Osteoblast (primary cell): ENCODE results near the gene SH3GLB2. TPM values are rescaled to one million over a fixed set of nuclear protein-coding genes. Genes with fewer than 3 reads are reported as not detected.

Experiments used
- DNase-seq: peaks from one replicate; pipeline ENCODE4 v3.0.0; 2011; ENCODE audit warnings: low spot score, mixed read lengths; ENCODE audit not compliant: insufficient read length; ENCODE audit errors: missing footprints
- H2AFZ ChIP-seq: 2 replicates; pipeline ENCODE4 v1.6.0; 2011; ENCODE audit warnings: mild to moderate bottlenecking, low read length
- H3K27ac ChIP-seq: 2 replicates; pipeline ENCODE4 v1.5.1; 2011; ENCODE audit warnings: mild to moderate bottlenecking, low read depth, low read length, moderate library complexity
- H3K27me3 ChIP-seq: 2 replicates; pipeline ENCODE4 v1.6.0; 2012; ENCODE audit warnings: mild to moderate bottlenecking, control low read depth, inconsistent platforms, low read length, moderate library complexity; ENCODE audit not compliant: insufficient read depth
- H3K36me3 ChIP-seq: 2 replicates; pipeline ENCODE4 v1.5.1; 2011; ENCODE audit warnings: mild to moderate bottlenecking, low read length, control low read depth, moderate library complexity; ENCODE audit not compliant: insufficient read depth
- H3K4me1 ChIP-seq: 2 replicates; pipeline ENCODE4 v1.5.1; 2011; ENCODE audit warnings: mild to moderate bottlenecking, low read length, control low read depth, moderate library complexity; ENCODE audit not compliant: insufficient read depth
- H3K4me2 ChIP-seq: 2 replicates; pipeline ENCODE4 v1.6.0; 2011; ENCODE audit warnings: mild to moderate bottlenecking, low read length; ENCODE audit not compliant: insufficient read depth
- H3K4me3 ChIP-seq: fragments of 200-600 bp; sonication (generic); 3 replicates; pipeline ENCODE4 v1.5.1; 2012; ENCODE audit warnings: mild to moderate bottlenecking, low read length, inconsistent platforms; ENCODE audit not compliant: insufficient read depth
- H3K79me2 ChIP-seq: 2 replicates; pipeline ENCODE4 v1.6.0; 2012; ENCODE audit warnings: mild to moderate bottlenecking, low read length, control low read depth, inconsistent platforms; ENCODE audit not compliant: insufficient read depth
- H3K9me3 ChIP-seq: 2 replicates; pipeline ENCODE4 v1.5.1; 2011; ENCODE audit warnings: low read depth, low read length, control low read depth
- H4K20me1 ChIP-seq: 2 replicates; pipeline ENCODE4 v1.6.0; 2012; ENCODE audit warnings: mild to moderate bottlenecking, low read length, control low read depth; ENCODE audit not compliant: insufficient read depth
- CTCF ChIP-seq: IDR thresholded peaks from 2 replicates; pipeline ENCODE4 v1.5.1; 2011; ENCODE audit warnings: mild to moderate bottlenecking, low read depth, low read length, moderate library complexity; ENCODE audit errors: extremely low read depth
- total RNA-seq: library from RNA; depleted of rRNA; stranded (reverse); fragments of >200 nt; gene quantifications from 2 replicates; pipeline ENCODE4 v1.2.3, GENCODE V29; 2012

Gene SH3GLB2
- total RNA-seq, 1 donor, result 37.3 TPM

DNA sequence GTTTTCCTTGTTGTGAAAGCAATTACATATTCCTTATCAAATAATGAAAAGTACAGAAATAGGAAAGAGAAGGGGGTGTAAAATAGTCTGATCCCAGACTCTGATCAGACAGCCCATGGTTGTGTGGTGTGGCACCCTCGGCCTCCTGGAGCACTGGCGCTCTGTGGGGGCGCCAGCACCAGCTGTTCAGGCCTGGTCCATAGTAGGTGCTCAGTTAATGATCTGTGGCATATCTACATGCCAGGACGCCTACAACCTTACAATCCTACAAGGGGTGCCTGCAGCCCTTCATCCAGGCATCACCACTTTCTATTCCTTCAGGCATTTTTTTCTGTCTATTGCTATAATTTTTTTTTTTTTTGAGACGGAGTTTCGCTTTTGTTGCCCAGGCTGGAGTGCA is 24.9 kb upstream of the SH3GLB2 start:
- no peaks in the 10 kb centered on the region for H4K20me1 ChIP-seq
- peaks cover 3% of the 10 kb centered on the region for H3K4me1 ChIP-seq
- no peaks in the 10 kb centered on the region for H3K79me2 ChIP-seq
- H3K9me3 ChIP-seq, result no peaks in the 10 kb centered on the region
- H3K4me3 ChIP-seq, result no peak overlapping the region
- no peaks in the 10 kb centered on the region for H3K27me3 ChIP-seq
- H3K36me3 ChIP-seq, result peaks cover 25% of the 10 kb centered on the region
- no peak overlapping the region for H2AFZ ChIP-seq
- TF ChIP-seq CTCF, result no peak
- peak; percentile 43 for DNase-seq
- H3K27ac ChIP-seq, result no peak overlapping the region
- no peak overlapping the region for H3K4me2 ChIP-seq

DNA sequence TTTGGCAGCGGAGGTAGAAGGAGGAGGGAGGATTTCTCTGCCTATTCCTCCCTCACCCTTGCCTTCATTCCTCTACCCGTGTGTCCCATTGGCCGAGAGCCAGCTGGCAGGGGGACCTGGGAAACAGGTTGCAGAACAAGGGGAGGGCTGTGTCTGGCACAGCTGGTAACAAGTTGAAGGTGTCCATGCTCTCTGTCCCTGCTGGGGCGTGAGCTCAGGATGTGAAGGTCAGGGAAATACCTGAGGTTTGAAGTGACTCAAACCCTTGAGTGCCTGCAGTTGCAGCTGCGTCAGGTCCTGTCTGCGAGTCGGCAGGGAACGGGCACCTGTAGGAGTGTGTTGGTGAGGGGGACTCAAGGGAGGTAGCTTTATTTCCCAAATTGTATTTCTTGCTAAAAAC is 24.5 kb upstream of the SH3GLB2 start:
- no peak for TF ChIP-seq CTCF

DNA sequence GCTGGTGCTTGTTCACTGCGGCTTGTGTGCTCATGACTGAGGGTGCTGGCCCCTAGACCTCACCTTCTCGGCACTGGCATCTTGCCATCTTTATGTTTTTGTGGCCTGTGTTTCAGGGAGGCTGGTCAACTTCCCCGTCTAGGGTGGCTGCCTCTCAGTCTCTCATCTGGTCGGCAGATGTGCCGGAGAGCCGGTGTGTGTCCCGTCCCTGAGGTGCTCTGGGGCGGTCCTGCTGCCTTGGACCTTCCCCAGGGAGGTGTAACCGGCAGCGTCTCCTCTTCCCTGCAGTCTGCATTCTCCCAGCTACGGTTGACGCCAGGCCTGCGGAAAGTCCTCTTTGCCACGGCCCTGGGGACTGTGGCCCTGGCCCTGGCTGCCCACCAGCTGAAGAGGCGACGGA is 13.9 kb upstream of the SH3GLB2 start:
- Histone ChIP-seq H3K4me2 (no peak overlapping the region), H3K4me3 (no peak overlapping the region), H3K9me3 (no peaks in the 10 kb centered on the region), H4K20me1 (peaks cover 18% of the 10 kb centered on the region), H3K4me1 (peaks cover 15% of the 10 kb centered on the region), H3K79me2 (peaks cover 29% of the 10 kb centered on the region), H3K36me3 (peaks cover 18% of the 10 kb centered on the region), H3K27ac (no peak overlapping the region), H2AFZ (no peak overlapping the region), H3K27me3 (no peaks in the 10 kb centered on the region)
- TF ChIP-seq CTCF, result no peak
- peak; percentile 21 for DNase-seq

More for the DNA sequence above, 24.5 kb upstream of the SH3GLB2 start:
- Histone ChIP-seq H3K9me3 (no peaks in the 10 kb centered on the region), H3K4me3 (no peak overlapping the region), H3K36me3 (peaks cover 26% of the 10 kb centered on the region), H3K79me2 (no peaks in the 10 kb centered on the region), H3K4me1 (no peaks in the 10 kb centered on the region), H3K4me2 (no peak overlapping the region), H3K27ac (no peak overlapping the region), H3K27me3 (no peaks in the 10 kb centered on the region), H4K20me1 (no peaks in the 10 kb centered on the region), H2AFZ (no peak overlapping the region)
- peak; percentile 39 for DNase-seq

GRCh38 chr9:129040113-129040643 is 12.0 kb upstream of the SH3GLB2 start:
- Histone ChIP-seq H3K9me3 (no peaks in the 10 kb centered on the region), H3K27ac (no peak overlapping the region), H3K79me2 (peaks cover 34% of the 10 kb centered on the region), H3K36me3 (peaks cover 15% of the 10 kb centered on the region), H4K20me1 (peaks cover 20% of the 10 kb centered on the region), H3K4me1 (peaks cover 21% of the 10 kb centered on the region), H3K4me2 (no peak overlapping the region), H3K27me3 (no peaks in the 10 kb centered on the region), H2AFZ (no peak overlapping the region), H3K4me3 (no peak overlapping the region)
- peak; percentile 35 for DNase-seq
- no peak for TF ChIP-seq CTCF
